ENCODE data around the gene RAC3. TPM values are rescaled to one million over a fixed set of nuclear protein-coding genes. Genes with fewer than 3 reads are reported as not detected.

Gene RAC3
- total and polyA plus RNA-seq, 2 donors: 4.7 to 6.9 TPM

DNA sequence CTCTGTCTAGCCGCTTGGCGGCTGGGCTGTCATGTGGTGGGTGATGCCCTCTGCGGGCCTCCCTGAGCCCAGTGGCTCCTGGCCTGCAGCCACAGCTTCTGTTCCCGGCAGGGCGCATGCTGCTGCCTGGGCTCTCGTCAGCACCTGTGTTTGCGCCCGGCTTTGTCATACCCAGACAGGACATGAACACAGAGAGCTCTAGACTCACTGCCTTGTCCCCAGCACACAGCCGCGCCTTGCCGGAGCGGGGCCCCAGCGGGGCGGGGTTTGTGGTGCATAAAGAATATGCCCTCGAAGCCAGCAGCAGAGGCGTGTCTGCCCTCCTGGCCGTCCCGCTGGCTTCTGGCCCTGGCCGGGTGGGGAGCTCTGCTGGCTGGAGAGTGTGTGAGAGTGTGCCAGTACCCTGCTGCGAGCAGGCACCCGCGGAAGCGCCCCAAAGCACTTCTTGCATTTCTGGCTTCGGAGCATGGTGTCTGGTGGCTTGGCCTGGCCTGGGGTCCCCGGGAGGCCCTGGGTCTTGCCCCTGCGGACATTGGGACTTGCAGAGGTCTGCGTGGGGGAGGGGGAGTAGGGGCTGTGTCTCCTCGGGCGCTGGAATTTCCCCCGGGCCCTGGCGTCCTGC, 39.7 kb upstream of the RAC3 start:
- peaks cover 11 to 22% of the 10 kb centered on the region in 2 donors for H3K36me3 ChIP-seq (ENCODE audit: control insufficient read depth in 2 of 2, insufficient read depth in 2 of 2, low read length in 1 of 2)
- peak in 1 of 9 donors; percentile 43 for DNase-seq (ENCODE audit: low read depth in 6 of 9, low spot score in 9 of 9)

DNA sequence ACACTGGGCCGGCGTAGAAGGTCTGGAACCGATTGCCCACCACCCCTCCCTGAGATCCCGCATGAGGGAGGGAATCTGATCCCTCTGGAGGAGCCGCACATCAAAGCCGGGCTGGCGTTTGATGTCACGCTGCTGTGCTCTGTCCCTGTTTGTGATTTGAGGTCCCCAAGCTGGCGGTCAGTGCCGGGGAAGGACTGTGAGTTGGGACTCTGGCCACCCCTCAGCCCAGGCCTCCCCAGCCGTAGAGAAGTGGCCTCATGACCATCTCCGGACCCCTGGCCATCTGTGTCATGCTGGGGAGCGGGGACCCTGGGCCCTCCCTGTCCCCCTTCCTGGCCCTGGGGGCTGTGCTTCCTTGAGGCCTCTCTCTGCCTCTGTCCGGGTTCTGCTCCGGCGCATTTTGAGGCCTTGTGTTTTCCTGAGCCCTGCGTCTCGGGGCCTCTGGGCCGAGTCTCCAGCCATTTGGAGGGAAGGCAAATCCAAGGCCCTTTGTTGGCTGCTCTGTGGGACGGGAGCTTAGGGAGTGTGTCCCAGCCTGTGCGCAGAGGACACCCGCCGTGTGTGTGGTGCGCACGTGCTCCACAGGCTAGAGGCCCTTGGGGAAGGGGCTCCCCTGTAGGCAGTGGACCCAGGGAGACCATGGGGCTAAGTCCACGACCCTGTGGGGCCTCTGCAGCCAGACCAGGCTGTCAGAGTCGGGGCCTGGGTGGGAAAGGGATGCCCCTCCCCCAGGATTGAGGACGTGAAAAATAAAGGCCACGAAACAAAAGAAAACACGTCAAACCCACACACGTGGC, 39.0 kb upstream of the RAC3 start:
- no peak for DNase-seq (ENCODE audit: low read depth in 6 of 9, low spot score in 9 of 9)
- Histone ChIP-seq H3K4me1 (ENCODE audit: control insufficient read depth in 2 of 2, insufficient read depth in 2 of 2, low read length in 2 of 2) (peaks cover 0 to 17% of the 10 kb centered on the region in 2 donors), H3K4me3 (ENCODE audit: low read length in 2 of 2) (no peak overlapping the region), H3K27me3 (ENCODE audit: control insufficient read depth in 2 of 2, insufficient read depth in 1 of 2, low read length in 1 of 2) (no peaks in the 10 kb centered on the region), H3K36me3 (ENCODE audit: control insufficient read depth in 2 of 2, insufficient read depth in 2 of 2, low read length in 1 of 2) (peaks cover 16 to 25% of the 10 kb centered on the region in 2 donors), H3K27ac (ENCODE audit: low read depth in 1 of 2, low read length in 1 of 2) (peak overlapping the region in 1 of 2 donors; percentile 40), H3K9me3 (ENCODE audit: control insufficient read depth in 2 of 2, insufficient read depth in 1 of 2, low read length in 1 of 2) (peaks cover 0 to 20% of the 10 kb centered on the region in 2 donors)
- WGBS: 96% methylated on average over 31 of the region's 31 CpGs

More for the DNA sequence above, 39.7 kb upstream of the RAC3 start:
- Histone ChIP-seq H3K9me3 (ENCODE audit: control insufficient read depth in 2 of 2, insufficient read depth in 1 of 2, low read length in 1 of 2) (peaks cover 0 to 20% of the 10 kb centered on the region in 2 donors), H3K27me3 (ENCODE audit: control insufficient read depth in 2 of 2, insufficient read depth in 1 of 2, low read length in 1 of 2) (no peaks in the 10 kb centered on the region), H3K4me1 (ENCODE audit: control insufficient read depth in 2 of 2, insufficient read depth in 2 of 2, low read length in 2 of 2) (peaks cover 0 to 17% of the 10 kb centered on the region in 2 donors), H3K27ac (ENCODE audit: low read depth in 1 of 2, low read length in 1 of 2) (peak overlapping the region in 1 of 2 donors; percentile 26), H3K4me3 (ENCODE audit: low read length in 2 of 2) (no peak overlapping the region)
- 94% methylated on average over 31 of the region's 31 CpGs for WGBS

GRCh38 chr17:81993729-81994592, 37.5 kb upstream of the RAC3 start:
- no peak for DNase-seq (ENCODE audit: low read depth in 6 of 9, low spot score in 9 of 9)
- Histone ChIP-seq H3K27me3 (ENCODE audit: control insufficient read depth in 2 of 2, insufficient read depth in 1 of 2, low read length in 1 of 2) (no peaks in the 10 kb centered on the region), H3K36me3 (ENCODE audit: control insufficient read depth in 2 of 2, insufficient read depth in 2 of 2, low read length in 1 of 2) (peaks cover 16 to 23% of the 10 kb centered on the region in 2 donors), H3K4me1 (ENCODE audit: control insufficient read depth in 2 of 2, insufficient read depth in 2 of 2, low read length in 2 of 2) (peaks cover 0 to 17% of the 10 kb centered on the region in 2 donors), H3K4me3 (ENCODE audit: low read length in 2 of 2) (no peak overlapping the region), H3K9me3 (ENCODE audit: control insufficient read depth in 2 of 2, insufficient read depth in 1 of 2, low read length in 1 of 2) (peaks cover 0 to 20% of the 10 kb centered on the region in 2 donors), H3K27ac (ENCODE audit: low read depth in 1 of 2, low read length in 1 of 2) (peak overlapping the region in 1 of 2 donors; percentile 18)
- WGBS: 98% methylated on average over 37 of the region's 37 CpGs

DNA sequence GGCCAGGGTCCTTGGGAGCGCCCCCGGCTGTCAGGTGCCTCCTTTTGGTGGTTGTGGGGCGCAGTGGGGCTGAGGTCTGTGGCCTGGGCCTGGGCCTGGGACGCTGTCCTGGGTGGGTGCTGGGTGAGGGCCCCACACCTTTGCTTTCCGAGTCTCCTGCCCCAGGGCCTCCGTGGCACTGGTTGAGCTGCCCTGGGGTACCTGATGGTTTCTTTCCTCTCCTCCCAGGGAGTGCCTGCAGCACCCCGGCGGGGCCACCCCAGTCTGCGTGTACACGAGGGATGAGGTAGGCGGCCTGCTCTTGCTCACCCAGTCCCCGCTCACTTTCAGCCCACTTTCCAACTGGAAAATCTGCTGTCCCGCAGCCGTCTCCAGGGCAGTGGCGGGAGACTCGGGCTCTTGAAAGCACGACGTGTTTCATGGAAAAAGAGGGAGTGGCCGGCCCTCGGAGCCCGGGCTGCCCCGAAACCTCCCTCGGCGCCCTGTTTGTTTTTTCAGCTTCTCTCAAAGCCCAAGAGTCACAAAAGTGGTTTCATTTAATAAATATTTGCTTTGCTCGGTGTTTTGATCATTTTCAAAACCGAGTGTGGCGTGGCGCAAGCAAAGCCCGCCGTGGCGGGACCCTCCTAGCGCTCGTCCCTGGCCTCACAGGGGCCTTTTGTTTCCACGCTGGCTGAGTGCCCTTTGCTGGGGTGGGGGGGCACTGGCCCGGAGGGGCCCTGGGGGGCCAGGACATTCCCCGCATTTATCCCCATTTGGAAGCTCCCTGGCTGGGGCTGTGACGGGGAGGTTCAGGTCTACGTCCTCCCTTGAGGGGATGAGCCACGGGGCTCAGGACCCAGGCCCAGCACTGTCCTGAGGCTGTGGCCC, 36.6 kb upstream of the RAC3 start:
- Histone ChIP-seq H3K9me3 (ENCODE audit: control insufficient read depth in 2 of 2, insufficient read depth in 1 of 2, low read length in 1 of 2) (peaks cover 0 to 14% of the 10 kb centered on the region in 2 donors), H3K27ac (ENCODE audit: low read depth in 1 of 2, low read length in 1 of 2) (no peak overlapping the region), H3K4me3 (ENCODE audit: low read length in 2 of 2) (no peak overlapping the region), H3K4me1 (ENCODE audit: control insufficient read depth in 2 of 2, insufficient read depth in 2 of 2, low read length in 2 of 2) (peaks cover 0 to 17% of the 10 kb centered on the region in 2 donors), H3K27me3 (ENCODE audit: control insufficient read depth in 2 of 2, insufficient read depth in 1 of 2, low read length in 1 of 2) (no peaks in the 10 kb centered on the region), H3K36me3 (ENCODE audit: control insufficient read depth in 2 of 2, insufficient read depth in 2 of 2, low read length in 1 of 2) (peaks cover 16 to 24% of the 10 kb centered on the region in 2 donors)
- DNase-seq (ENCODE audit: low read depth in 6 of 9, low spot score in 9 of 9): no peak
- 96% methylated on average over 39 of the region's 39 CpGs for WGBS

DNA sequence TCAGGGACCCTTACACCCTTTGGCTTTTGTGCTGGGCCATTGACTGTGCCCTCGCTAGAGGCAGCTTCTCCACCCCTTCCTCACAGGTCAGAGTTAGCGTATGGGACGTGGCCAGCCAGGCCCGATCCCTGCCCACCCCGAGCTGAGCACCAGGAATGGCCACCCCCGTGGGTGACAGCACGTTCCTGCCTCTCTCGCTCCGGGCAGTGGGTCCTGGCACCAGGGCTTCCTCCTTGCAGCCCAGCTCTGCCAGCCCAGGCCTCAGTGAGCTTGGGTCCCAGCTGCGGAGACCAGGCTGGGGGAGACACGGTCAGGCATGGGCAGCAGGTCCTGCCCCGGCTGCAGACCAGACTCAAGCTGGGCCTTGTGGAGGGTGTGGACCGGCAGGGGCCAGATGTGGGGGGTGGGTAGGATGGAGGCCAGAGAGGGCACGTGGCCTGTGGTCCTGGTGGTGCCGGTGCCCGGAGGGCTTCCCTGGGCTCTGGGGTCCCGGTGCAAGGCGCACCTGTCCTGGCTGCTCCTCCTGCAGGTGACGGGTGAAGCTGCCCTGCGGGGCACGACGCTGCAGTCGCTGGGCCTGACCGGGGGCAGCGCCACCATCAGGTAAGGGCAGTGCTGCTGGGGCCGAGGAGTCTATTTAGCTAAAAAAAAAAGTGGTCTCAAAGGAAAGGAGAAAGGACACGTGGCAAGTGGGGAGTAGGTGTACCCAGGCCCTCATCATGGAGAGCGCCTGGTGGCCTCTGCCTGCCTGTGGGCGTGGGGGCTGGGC, 35.8 kb upstream of the RAC3 start:
- no peaks in the 10 kb centered on the region for H3K27me3 ChIP-seq (ENCODE audit: control insufficient read depth in 2 of 2, insufficient read depth in 1 of 2, low read length in 1 of 2)
- H3K4me3 ChIP-seq (ENCODE audit: low read length in 2 of 2): no peak overlapping the region
- H3K27ac ChIP-seq (ENCODE audit: low read depth in 1 of 2, low read length in 1 of 2): no peak overlapping the region
- H3K4me1 ChIP-seq (ENCODE audit: control insufficient read depth in 2 of 2, insufficient read depth in 2 of 2, low read length in 2 of 2): peaks cover 0 to 17% of the 10 kb centered on the region in 2 donors
- no peak for DNase-seq (ENCODE audit: low read depth in 6 of 9, low spot score in 9 of 9)
- peaks cover 11 to 21% of the 10 kb centered on the region in 2 donors for H3K36me3 ChIP-seq (ENCODE audit: control insufficient read depth in 2 of 2, insufficient read depth in 2 of 2, low read length in 1 of 2)
- H3K9me3 ChIP-seq (ENCODE audit: control insufficient read depth in 2 of 2, insufficient read depth in 1 of 2, low read length in 1 of 2): peaks cover 0 to 8% of the 10 kb centered on the region in 2 donors
- WGBS: 98% methylated on average over 29 of the region's 29 CpGs

DNA sequence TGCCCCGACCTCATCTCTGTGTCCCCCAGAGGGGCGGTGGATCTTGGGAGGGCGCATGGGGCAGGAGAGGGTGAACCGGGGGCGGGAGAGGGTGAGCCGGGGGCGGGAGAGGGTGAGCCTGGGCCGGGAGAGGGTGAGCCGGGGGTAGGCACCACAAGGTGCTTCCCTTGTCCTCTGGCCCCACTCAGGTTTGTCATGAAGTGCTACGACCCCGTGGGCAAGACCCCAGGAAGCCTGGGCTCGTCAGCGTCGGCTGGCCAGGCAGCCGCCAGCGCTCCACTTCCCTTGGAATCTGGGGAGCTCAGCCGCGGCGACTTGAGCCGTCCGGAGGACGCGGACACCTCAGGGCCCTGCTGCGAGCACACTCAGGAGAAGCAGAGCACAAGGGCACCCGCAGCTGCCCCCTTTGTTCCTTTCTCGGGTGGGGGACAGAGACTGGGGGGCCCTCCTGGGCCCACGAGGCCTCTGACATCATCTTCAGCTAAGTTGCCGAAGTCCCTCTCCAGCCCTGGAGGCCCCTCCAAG, 35.2 kb upstream of the RAC3 start:
- Histone ChIP-seq H3K27me3 (ENCODE audit: control insufficient read depth in 2 of 2, insufficient read depth in 1 of 2, low read length in 1 of 2) (no peaks in the 10 kb centered on the region), H3K4me3 (ENCODE audit: low read length in 2 of 2) (no peak overlapping the region), H3K27ac (ENCODE audit: low read depth in 1 of 2, low read length in 1 of 2) (no peak overlapping the region), H3K4me1 (ENCODE audit: control insufficient read depth in 2 of 2, insufficient read depth in 2 of 2, low read length in 2 of 2) (peaks cover 0 to 17% of the 10 kb centered on the region in 2 donors), H3K36me3 (ENCODE audit: control insufficient read depth in 2 of 2, insufficient read depth in 2 of 2, low read length in 1 of 2) (peaks cover 10 to 15% of the 10 kb centered on the region in 2 donors), H3K9me3 (ENCODE audit: control insufficient read depth in 2 of 2, insufficient read depth in 1 of 2, low read length in 1 of 2) (peaks cover 0 to 6% of the 10 kb centered on the region in 2 donors)
- WGBS: 97% methylated on average over 28 of the region's 28 CpGs
- DNase-seq (ENCODE audit: low read depth in 6 of 9, low spot score in 9 of 9): no peak

- H3K36me3 ChIP-seq (ENCODE audit: control insufficient read depth in 2 of 2, insufficient read depth in 2 of 2, low read length in 1 of 2): peaks cover 10 to 14% of the 10 kb centered on the region in 2 donors
- H3K4me1 ChIP-seq (ENCODE audit: control insufficient read depth in 2 of 2, insufficient read depth in 2 of 2, low read length in 2 of 2): peaks cover 0 to 16% of the 10 kb centered on the region in 2 donors
- no peak overlapping the region for H3K27ac ChIP-seq (ENCODE audit: low read depth in 1 of 2, low read length in 1 of 2)
- no peak for DNase-seq (ENCODE audit: low read depth in 6 of 9, low spot score in 9 of 9)
- no peaks in the 10 kb centered on the region for H3K27me3 ChIP-seq (ENCODE audit: control insufficient read depth in 2 of 2, insufficient read depth in 1 of 2, low read length in 1 of 2)
- 97% methylated on average over 30 of the region's 30 CpGs for WGBS
- H3K9me3 ChIP-seq (ENCODE audit: control insufficient read depth in 2 of 2, insufficient read depth in 1 of 2, low read length in 1 of 2): peaks cover 0 to 5% of the 10 kb centered on the region in 2 donors
- no peak overlapping the region for H3K4me3 ChIP-seq (ENCODE audit: low read length in 2 of 2)
These were observed 34.6 kb upstream of the RAC3 start for GRCh38 chr17:81996757-81997441.

All from thymus (tissue), 11 donors.